SH-SY5Y (cell line): ENCODE data around the gene SLC9A4.

ENCODE experiments used
- GATA2 ChIP-seq: IDR thresholded peaks from 2 replicates; pipeline ENCODE4 v1.6.1; 2011; ENCODE audit warnings: mild to moderate bottlenecking, low read depth, low read length
- GATA3 ChIP-seq: IDR thresholded peaks from 2 replicates; pipeline ENCODE4 v1.6.1; 2011; ENCODE audit warnings: low read depth, mild to moderate bottlenecking, low read length, moderate library complexity

DNA sequence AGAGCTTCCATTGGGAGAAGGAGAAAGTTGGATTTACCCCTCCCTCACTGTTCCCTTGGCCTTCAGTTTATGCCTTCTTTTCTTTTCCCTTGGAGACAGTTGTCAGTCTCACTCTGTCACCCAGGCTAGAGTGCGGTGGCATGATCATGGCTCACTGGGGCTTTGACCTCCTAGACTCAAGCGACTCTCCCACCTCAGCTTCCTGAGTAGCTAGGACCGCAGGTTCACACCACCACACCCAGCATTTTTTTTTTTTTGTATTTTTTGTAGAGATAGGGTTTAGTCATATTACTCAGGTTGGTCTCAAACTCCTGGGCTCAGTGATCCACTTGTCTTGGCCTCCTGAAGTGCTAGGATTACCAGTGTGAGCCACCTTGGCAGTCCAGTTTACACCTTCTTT, 49.9 kb downstream of the SLC9A4 start:
- TF ChIP-seq GATA2 (no peak), GATA3 (no peak)
